ENCODE data around the gene GRIA4. TPM values are rescaled to one million over a fixed set of nuclear protein-coding genes. Genes with fewer than 3 reads are reported as not detected.

GRIA4 gene
- total and polyA plus RNA-seq, 2 of the 13 experiments (the other 11 are each of a cell fraction or from before 2014, with no cell fraction given): not detected

DNA sequence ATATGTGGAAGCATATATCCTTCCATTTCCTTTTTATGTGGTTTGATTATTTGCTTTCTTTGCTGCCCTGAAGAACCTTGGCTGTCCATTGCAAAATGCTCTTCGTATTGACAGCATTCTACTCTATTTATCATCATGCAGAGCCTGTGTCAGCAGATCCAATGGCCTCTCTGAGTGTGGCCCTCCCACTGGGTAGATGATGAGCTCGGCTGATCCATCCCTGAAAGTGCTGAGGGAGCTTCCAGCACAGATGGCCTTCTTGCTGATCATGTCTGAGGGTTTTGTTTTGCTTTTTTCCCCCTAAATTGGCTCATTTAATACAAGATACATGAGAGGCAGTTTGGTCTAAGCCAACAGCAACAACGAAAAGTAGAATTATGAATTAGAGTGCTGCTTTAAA is 181.0 kb downstream of the GRIA4 start:
- no peak overlapping the region for H3K9ac ChIP-seq (ENCODE audit: insufficient read depth, low read depth, low read length)
- no peaks in the 10 kb centered on the region for H3K36me3 ChIP-seq (replicated peaks in 1 of 2; ENCODE audit: control insufficient read depth in 1 of 2, insufficient read depth in 2 of 2, low read length in 2 of 2)
- H2AFZ ChIP-seq (ENCODE audit: low read length): no peak overlapping the region
- no peaks in the 10 kb centered on the region for H3K9me3 ChIP-seq (ENCODE audit: low read length)
- no TSS peak for BruUV-seq (replicated peaks)
- DNase-seq (ENCODE audit: low spot score) (no peak), FAIRE-seq (no peak), ATAC-seq (no peak)
- POLR2A ChIA-PET: no interaction called here
- in situ Hi-C loops (cut with HindIII; ENCODE audit: extremely low pct_ligation_motif_present, low pct_unique_long_range_greater_than_20kb) (no loop called here), intact Hi-C loops (cut with micrococcal nuclease; ENCODE audit: unreplicated experiment) (no loop called here)
- TF ChIP-seq CBX2 (IDR thresholded peaks at IDR 0.05; ENCODE audit: low read depth, low read length) (no peak), CBX2 (CRISPR knock-in tag; IDR thresholded peaks at IDR 0.05; ENCODE audit: low read depth) (no peak), ZBTB7A (CRISPR knock-in tag; IDR thresholded peaks at IDR 0.05) (no peak), HMG20A (CRISPR knock-in tag; IDR thresholded peaks at IDR 0.05; ENCODE audit: borderline replicate concordance) (no peak), PHF21A (CRISPR knock-in tag; IDR thresholded peaks at IDR 0.05) (no peak), NCOA2 (CRISPR knock-in tag; IDR thresholded peaks at IDR 0.05) (no peak), ZSCAN30 (CRISPR knock-in tag; IDR thresholded peaks at IDR 0.05) (no peak), RFX5 (IDR thresholded peaks at IDR 0.05; ENCODE audit: low read depth, low read length) (no peak), SMARCC2 (IDR thresholded peaks at IDR 0.05) (no peak), ELF4 (CRISPR knock-in tag; IDR thresholded peaks at IDR 0.05; ENCODE audit: borderline replicate concordance) (no peak), CHD2 (IDR thresholded peaks at IDR 0.05; ENCODE audit: low read depth, low read length) (no peak), PCBP2 (optimal IDR thresholded peaks at IDR 0.05; ENCODE audit: low read depth, low read length, poor library complexity, severe bottlenecking) (no peak), RFX1 (IDR thresholded peaks at IDR 0.05) (no peak), ZNF33B (CRISPR knock-in tag; IDR thresholded peaks at IDR 0.05) (no peak), ZNF83 (CRISPR knock-in tag; IDR thresholded peaks at IDR 0.05; ENCODE audit: borderline replicate concordance) (no peak), ADNP (CRISPR knock-in tag; IDR thresholded peaks at IDR 0.05) (no peak)
- TF ChIP-seq, protein P1, sequence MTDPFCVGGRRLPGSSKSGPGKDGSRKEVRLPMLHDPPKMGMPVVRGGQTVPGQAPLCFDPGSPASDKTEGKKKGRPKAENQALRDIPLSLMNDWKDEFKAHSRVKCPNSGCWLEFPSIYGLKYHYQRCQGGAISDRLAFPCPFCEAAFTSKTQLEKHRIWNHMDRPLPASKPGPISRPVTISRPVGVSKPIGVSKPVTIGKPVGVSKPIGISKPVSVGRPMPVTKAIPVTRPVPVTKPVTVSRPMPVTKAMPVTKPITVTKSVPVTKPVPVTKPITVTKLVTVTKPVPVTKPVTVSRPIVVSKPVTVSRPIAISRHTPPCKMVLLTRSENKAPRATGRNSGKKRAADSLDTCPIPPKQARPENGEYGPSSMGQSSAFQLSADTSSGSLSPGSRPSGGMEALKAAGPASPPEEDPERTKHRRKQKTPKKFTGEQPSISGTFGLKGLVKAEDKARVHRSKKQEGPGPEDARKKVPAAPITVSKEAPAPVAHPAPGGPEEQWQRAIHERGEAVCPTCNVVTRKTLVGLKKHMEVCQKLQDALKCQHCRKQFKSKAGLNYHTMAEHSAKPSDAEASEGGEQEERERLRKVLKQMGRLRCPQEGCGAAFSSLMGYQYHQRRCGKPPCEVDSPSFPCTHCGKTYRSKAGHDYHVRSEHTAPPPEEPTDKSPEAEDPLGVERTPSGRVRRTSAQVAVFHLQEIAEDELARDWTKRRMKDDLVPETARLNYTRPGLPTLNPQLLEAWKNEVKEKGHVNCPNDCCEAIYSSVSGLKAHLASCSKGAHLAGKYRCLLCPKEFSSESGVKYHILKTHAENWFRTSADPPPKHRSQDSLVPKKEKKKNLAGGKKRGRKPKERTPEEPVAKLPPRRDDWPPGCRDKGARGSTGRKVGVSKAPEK (CRISPR knock-in tag; IDR thresholded peaks at IDR 0.05; ENCODE audit: borderline replicate concordance): no peak
- TF ChIP-seq, protein P2, sequence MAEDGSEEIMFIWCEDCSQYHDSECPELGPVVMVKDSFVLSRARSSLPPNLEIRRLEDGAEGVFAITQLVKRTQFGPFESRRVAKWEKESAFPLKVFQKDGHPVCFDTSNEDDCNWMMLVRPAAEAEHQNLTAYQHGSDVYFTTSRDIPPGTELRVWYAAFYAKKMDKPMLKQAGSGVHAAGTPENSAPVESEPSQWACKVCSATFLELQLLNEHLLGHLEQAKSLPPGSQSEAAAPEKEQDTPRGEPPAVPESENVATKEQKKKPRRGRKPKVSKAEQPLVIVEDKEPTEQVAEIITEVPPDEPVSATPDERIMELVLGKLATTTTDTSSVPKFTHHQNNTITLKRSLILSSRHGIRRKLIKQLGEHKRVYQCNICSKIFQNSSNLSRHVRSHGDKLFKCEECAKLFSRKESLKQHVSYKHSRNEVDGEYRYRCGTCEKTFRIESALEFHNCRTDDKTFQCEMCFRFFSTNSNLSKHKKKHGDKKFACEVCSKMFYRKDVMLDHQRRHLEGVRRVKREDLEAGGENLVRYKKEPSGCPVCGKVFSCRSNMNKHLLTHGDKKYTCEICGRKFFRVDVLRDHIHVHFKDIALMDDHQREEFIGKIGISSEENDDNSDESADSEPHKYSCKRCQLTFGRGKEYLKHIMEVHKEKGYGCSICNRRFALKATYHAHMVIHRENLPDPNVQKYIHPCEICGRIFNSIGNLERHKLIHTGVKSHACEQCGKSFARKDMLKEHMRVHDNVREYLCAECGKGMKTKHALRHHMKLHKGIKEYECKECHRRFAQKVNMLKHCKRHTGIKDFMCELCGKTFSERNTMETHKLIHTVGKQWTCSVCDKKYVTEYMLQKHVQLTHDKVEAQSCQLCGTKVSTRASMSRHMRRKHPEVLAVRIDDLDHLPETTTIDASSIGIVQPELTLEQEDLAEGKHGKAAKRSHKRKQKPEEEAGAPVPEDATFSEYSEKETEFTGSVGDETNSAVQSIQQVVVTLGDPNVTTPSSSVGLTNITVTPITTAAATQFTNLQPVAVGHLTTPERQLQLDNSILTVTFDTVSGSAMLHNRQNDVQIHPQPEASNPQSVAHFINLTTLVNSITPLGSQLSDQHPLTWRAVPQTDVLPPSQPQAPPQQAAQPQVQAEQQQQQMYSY (CRISPR knock-in tag; IDR thresholded peaks at IDR 0.05): no peak
- TF ChIP-seq, protein P3, sequence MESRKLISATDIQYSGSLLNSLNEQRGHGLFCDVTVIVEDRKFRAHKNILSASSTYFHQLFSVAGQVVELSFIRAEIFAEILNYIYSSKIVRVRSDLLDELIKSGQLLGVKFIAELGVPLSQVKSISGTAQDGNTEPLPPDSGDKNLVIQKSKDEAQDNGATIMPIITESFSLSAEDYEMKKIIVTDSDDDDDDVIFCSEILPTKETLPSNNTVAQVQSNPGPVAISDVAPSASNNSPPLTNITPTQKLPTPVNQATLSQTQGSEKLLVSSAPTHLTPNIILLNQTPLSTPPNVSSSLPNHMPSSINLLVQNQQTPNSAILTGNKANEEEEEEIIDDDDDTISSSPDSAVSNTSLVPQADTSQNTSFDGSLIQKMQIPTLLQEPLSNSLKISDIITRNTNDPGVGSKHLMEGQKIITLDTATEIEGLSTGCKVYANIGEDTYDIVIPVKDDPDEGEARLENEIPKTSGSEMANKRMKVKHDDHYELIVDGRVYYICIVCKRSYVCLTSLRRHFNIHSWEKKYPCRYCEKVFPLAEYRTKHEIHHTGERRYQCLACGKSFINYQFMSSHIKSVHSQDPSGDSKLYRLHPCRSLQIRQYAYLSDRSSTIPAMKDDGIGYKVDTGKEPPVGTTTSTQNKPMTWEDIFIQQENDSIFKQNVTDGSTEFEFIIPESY (CRISPR knock-in tag; IDR thresholded peaks at IDR 0.05): no peak
- no peaks in the 10 kb centered on the region for H3K27me3 ChIP-seq (ENCODE audit: control insufficient read depth in 1 of 2, insufficient read depth in 2 of 2, low read length in 2 of 2)
- H3K27ac ChIP-seq (ENCODE audit: extremely low read length, insufficient read depth, low read length): no peak overlapping the region
- WGBS (ENCODE audit: low lambda C conversion rate): 0% methylated on average over 3 of the region's 3 CpGs
- H3K4me2 ChIP-seq (ENCODE audit: low read depth, low read length): no peak overlapping the region
- CTCF ChIA-PET (ENCODE audit: low intra/inter-chr PET ratio, low total read pairs): no interaction called here
- no peaks in the 10 kb centered on the region for H3K79me2 ChIP-seq (ENCODE audit: insufficient read depth, low read length)
- H4K20me1 ChIP-seq (ENCODE audit: insufficient read depth, low read length): no peaks in the 10 kb centered on the region
- no peak overlapping the region for H3K4me3 ChIP-seq (replicated peaks in 1 of 3; ENCODE audit: insufficient read depth in 1 of 3, low read depth in 2 of 3, low read length in 3 of 3)
- H3K4me1 ChIP-seq (ENCODE audit: insufficient read depth, low read length): no peaks in the 10 kb centered on the region
